Omental fat pad (tissue), 4 donors: ENCODE measurements around the gene STK25. TPM values are rescaled to one million over a fixed set of nuclear protein-coding genes. Genes with fewer than 3 reads are reported as not detected.
A peak's percentile ranks its signal among the peaks of the same experiment; 100 is the strongest.

Source experiments
- ATAC-seq: fragments of 150-250 bp; one replicate; pipeline ENCODE4 v1.9.1; 2016; ENCODE audit warnings: mild to moderate bottlenecking, moderate library complexity; ENCODE audit not compliant: low FRiP score
- DNase-seq: peaks from one replicate; pipeline ENCODE4 v3.0.0-alpha.2; 2019; ENCODE audit warnings: low spot score
- CTCF ChIP-seq, 3 donors: fragments of 450-650 bp; IDR thresholded peaks; one replicate each; pipeline ENCODE4 v1.5.1; 2016 to 2017; ENCODE audit warnings: antibody characterized with exemption in 3 of 3, mild to moderate bottlenecking in 3 of 3, moderate library complexity in 2 of 3
- small RNA-seq: library from RNA; depleted of rRNA; stranded (forward); fragments of <200 nt; gene quantifications from one replicate; pipeline ENCODE3, GENCODE V24; 2016
- total RNA-seq, 4 donors: library from RNA; depleted of rRNA; stranded (reverse); fragments of >200 nt; gene quantifications; one replicate each; pipeline ENCODE4 v1.1.0, GENCODE V29; 2016

The STK25 gene
- total RNA-seq, 4 donors from 2014 or later: 103 to 175 (median 126) TPM

DNA sequence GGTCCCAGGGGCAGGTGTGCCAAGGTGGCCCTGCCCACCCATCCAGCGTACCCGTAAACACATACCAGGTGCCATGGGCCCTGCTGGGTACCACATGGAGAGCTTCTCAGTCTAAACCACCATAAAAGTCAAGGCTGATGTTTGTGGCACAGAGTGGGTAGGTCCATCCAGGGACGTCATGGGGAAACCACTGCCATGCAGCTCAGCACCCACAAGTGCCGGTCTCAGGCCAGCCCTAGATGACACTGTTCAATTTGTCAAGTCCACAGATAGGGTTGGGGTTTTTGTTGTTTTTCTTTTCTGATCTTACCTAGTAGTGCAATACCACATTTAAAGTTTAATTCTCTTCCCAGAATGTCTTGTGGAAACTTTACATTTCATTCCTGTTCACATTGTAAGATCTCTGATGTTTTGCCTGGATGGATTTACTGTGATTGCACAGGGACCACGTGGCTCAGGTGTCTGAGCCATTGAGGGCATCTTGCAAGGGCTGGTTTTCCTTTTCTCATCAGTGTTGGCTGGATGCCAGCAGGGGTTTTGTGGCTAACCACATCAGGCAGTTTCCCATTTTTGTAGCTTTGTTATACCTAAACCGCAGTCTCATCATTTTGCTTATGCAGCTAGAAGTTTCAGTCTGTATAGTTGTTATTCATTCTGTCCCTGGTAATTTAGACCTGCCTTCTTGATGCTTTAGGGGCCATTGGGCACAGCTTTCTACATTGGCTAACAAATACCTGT lies 64.7 kb downstream of the STK25 start:
- no peak for TF ChIP-seq CTCF (IDR thresholded peaks at IDR 0.05)
- ATAC-seq: no peak
- peak; percentile 50 for DNase-seq

Small RNA genes within 50 kb of the gene (small RNA-seq; reads per million reads assigned to genes)
- not detected for gene MIR3133

Other genes starting within 250 kb of the STK25 start
- 100 to 1,000 TPM; 356 to 471 (median 416) TPM for gene HDLBP, start 192.9 kb downstream of the STK25 start, total RNA-seq
- 100 to 1,000 TPM; 295 to 372 (median 307) TPM for gene SEPTIN2, start 192.7 kb downstream of the STK25 start, total RNA-seq
- gene FARP2, start 152.3 kb downstream of the STK25 start, total RNA-seq: 10 to 100 TPM; 27.6 to 65.8 (median 34.1) TPM
- 100 to 1,000 TPM in 1 of 4 donors, 10 to 100 TPM in 3; 79.6 to 179 (median 88.2) TPM for gene BOK, start 50.2 kb upstream of the STK25 start, total RNA-seq
- gene THAP4, start 128.6 kb upstream of the STK25 start, total RNA-seq: 10 to 100 TPM; 29.5 to 55.1 (median 44.8) TPM
- gene ATG4B, start 129.1 kb upstream of the STK25 start, total RNA-seq: 10 to 100 TPM; 40.4 to 67.1 (median 50.3) TPM
- gene DTYMK, start 178.2 kb upstream of the STK25 start, total RNA-seq: 10 to 100 TPM; 10.3 to 31.7 (median 15.3) TPM
- 10 to 100 TPM; 24.2 to 33.0 (median 26.4) TPM for gene ING5, start 193.5 kb upstream of the STK25 start, total RNA-seq
- 10 to 100 TPM; 12.4 to 31.2 (median 16.9) TPM for gene D2HGDH, start 226.0 kb upstream of the STK25 start, total RNA-seq